Large intestine (tissue), 3 donors: ENCODE results near the gene SPRED2. TPM values are rescaled to one million over a fixed set of nuclear protein-coding genes. Genes with fewer than 3 reads are reported as not detected.

ENCODE experiments used
- DNase-seq, 2 donors: peaks; one replicate each; pipeline versions ENCODE4 v3.0.0 to v3.0.0-alpha.2; 2013
- H3K27ac ChIP-seq: one replicate; pipeline ENCODE4 v1.5.1; 2013; ENCODE audit warnings: low read length
- H3K27me3 ChIP-seq: 2 replicates; pipeline ENCODE4 v1.6.1; 2013; ENCODE audit warnings: low read length; ENCODE audit not compliant: control insufficient read depth, insufficient read depth
- H3K36me3 ChIP-seq: 2 replicates; pipeline ENCODE4 v1.6.1; 2013; ENCODE audit warnings: low read length; ENCODE audit not compliant: control insufficient read depth, insufficient read depth
- H3K4me1 ChIP-seq: one replicate; pipeline ENCODE4 v1.6.1; 2013; ENCODE audit warnings: low read length; ENCODE audit not compliant: control insufficient read depth, insufficient read depth
- H3K4me3 ChIP-seq: one replicate; pipeline ENCODE4 v1.5.1; 2013; ENCODE audit warnings: low read length
- H3K9me3 ChIP-seq: one replicate; pipeline ENCODE4 v1.6.1; 2013; ENCODE audit warnings: mild to moderate bottlenecking, low read depth, low read length, moderate library complexity; ENCODE audit not compliant: control insufficient read depth
- WGBS: methylation state at CpG from one replicate; pipeline ENCODE4 v1.1.5; 2013; ENCODE audit warnings: low lambda C conversion rate; ENCODE audit not compliant: insufficient coverage; 5-methylcytosine and 5-hydroxymethylcytosine counted together
- polyA plus RNA-seq: library from polyadenylated mRNA; unstranded; fragments of 120-200 nt; gene quantifications from one replicate; pipeline ENCODE4 v1.2.1, GENCODE V29; 2013

Gene SPRED2
- polyA plus RNA-seq, 1 donor, result 22.4 TPM

- no peak overlapping the region for H3K27ac ChIP-seq
These were observed 150.6 kb downstream of the SPRED2 start for GRCh38 chr2:65281627-65282351.

GRCh38 chr2:65279756-65280155 lies 152.6 kb downstream of the SPRED2 start:
- no CpG with 5 or more reads among the region's 6 CpGs for WGBS
- Histone ChIP-seq H3K9me3 (no peaks in the 10 kb centered on the region), H3K4me1 (no peaks in the 10 kb centered on the region), H3K36me3 (peaks cover 2% of the 10 kb centered on the region), H3K27me3 (no peaks in the 10 kb centered on the region), H3K4me3 (no peak overlapping the region), H3K27ac (no peak overlapping the region)
- DNase-seq, result no peak

More at GRCh38 chr2:65281627-65282351, 150.6 kb downstream of the SPRED2 start:
- no peak overlapping the region for H3K4me3 ChIP-seq
- no peaks in the 10 kb centered on the region for H3K4me1 ChIP-seq
- H3K36me3 ChIP-seq, result no peaks in the 10 kb centered on the region
- H3K27me3 ChIP-seq, result no peaks in the 10 kb centered on the region
- H3K9me3 ChIP-seq, result no peaks in the 10 kb centered on the region
- 89% methylated on average over 1 of the region's 4 CpGs for WGBS
- peak in 1 of 2 donors; percentile 44 for DNase-seq

- Histone ChIP-seq H3K4me1 (no peaks in the 10 kb centered on the region), H3K9me3 (no peaks in the 10 kb centered on the region), H3K36me3 (peaks cover 2% of the 10 kb centered on the region), H3K27ac (no peak overlapping the region), H3K27me3 (no peaks in the 10 kb centered on the region), H3K4me3 (no peak overlapping the region)
- no CpG with 5 or more reads among the region's 6 CpGs for WGBS
- DNase-seq, result peak in 1 of 2 donors; percentile 30
These were observed 153.8 kb downstream of the SPRED2 start for GRCh38 chr2:65278531-65278981.

- DNase-seq, result no peak
- H3K4me3 ChIP-seq, result no peak overlapping the region
- no peak overlapping the region for H3K27ac ChIP-seq
- H3K4me1 ChIP-seq, result no peaks in the 10 kb centered on the region
- no CpG with 5 or more reads among the region's 5 CpGs for WGBS
- no peaks in the 10 kb centered on the region for H3K27me3 ChIP-seq
- H3K36me3 ChIP-seq, result peaks cover 7% of the 10 kb centered on the region
- no peaks in the 10 kb centered on the region for H3K9me3 ChIP-seq
These were observed 154.5 kb downstream of the SPRED2 start for GRCh38 chr2:65277791-65278483.

GRCh38 chr2:65277118-65277517 lies 155.3 kb downstream of the SPRED2 start:
- Histone ChIP-seq H3K9me3 (no peaks in the 10 kb centered on the region), H3K4me1 (no peaks in the 10 kb centered on the region), H3K4me3 (no peak overlapping the region), H3K36me3 (peaks cover 13% of the 10 kb centered on the region), H3K27me3 (no peaks in the 10 kb centered on the region), H3K27ac (no peak overlapping the region)
- no CpG with 5 or more reads among the region's 3 CpGs for WGBS
- DNase-seq, result no peak

- Histone ChIP-seq H3K27ac (no peak overlapping the region), H3K9me3 (no peaks in the 10 kb centered on the region), H3K36me3 (peaks cover 17% of the 10 kb centered on the region), H3K27me3 (no peaks in the 10 kb centered on the region), H3K4me3 (no peak overlapping the region), H3K4me1 (no peaks in the 10 kb centered on the region)
- no peak for DNase-seq
- WGBS, result 53% methylated on average over 3 of the region's 5 CpGs
These were observed 155.8 kb downstream of the SPRED2 start for GRCh38 chr2:65276609-65277008.

- H3K36me3 ChIP-seq, result peaks cover 22% of the 10 kb centered on the region
- H3K27me3 ChIP-seq, result no peaks in the 10 kb centered on the region
- H3K27ac ChIP-seq, result no peak overlapping the region
- H3K4me1 ChIP-seq, result no peaks in the 10 kb centered on the region
- H3K9me3 ChIP-seq, result no peaks in the 10 kb centered on the region
- DNase-seq, result no peak
- no CpG with 5 or more reads among the region's 4 CpGs for WGBS
- no peak overlapping the region for H3K4me3 ChIP-seq
These were observed 157.1 kb downstream of the SPRED2 start for GRCh38 chr2:65275141-65275915.

GRCh38 chr2:65273344-65273743 lies 159.1 kb downstream of the SPRED2 start:
- H3K27ac ChIP-seq, result no peak overlapping the region
- H3K36me3 ChIP-seq, result peaks cover 31% of the 10 kb centered on the region
- WGBS, result no CpG with 5 or more reads among the region's 8 CpGs
- no peaks in the 10 kb centered on the region for H3K27me3 ChIP-seq
- H3K4me1 ChIP-seq, result no peaks in the 10 kb centered on the region
- no peaks in the 10 kb centered on the region for H3K9me3 ChIP-seq
- H3K4me3 ChIP-seq, result no peak overlapping the region
- DNase-seq, result no peak

- no peaks in the 10 kb centered on the region for H3K4me1 ChIP-seq
- H3K27me3 ChIP-seq, result no peaks in the 10 kb centered on the region
- H3K4me3 ChIP-seq, result no peak overlapping the region
- no peak for DNase-seq
- 20% methylated on average over 1 of the region's 4 CpGs for WGBS
- peaks cover 52% of the 10 kb centered on the region for H3K36me3 ChIP-seq
- no peaks in the 10 kb centered on the region for H3K9me3 ChIP-seq
- no peak overlapping the region for H3K27ac ChIP-seq
These were observed 163.4 kb downstream of the SPRED2 start for GRCh38 chr2:65268957-65269356.

GRCh38 chr2:65267008-65267407 lies 165.4 kb downstream of the SPRED2 start:
- no CpG with 5 or more reads among the region's 1 CpG for WGBS
- no peaks in the 10 kb centered on the region for H3K9me3 ChIP-seq
- H3K4me1 ChIP-seq, result no peaks in the 10 kb centered on the region
- H3K36me3 ChIP-seq, result peaks cover 50% of the 10 kb centered on the region
- no peak for DNase-seq
- no peak overlapping the region for H3K4me3 ChIP-seq
- no peak overlapping the region for H3K27ac ChIP-seq
- H3K27me3 ChIP-seq, result no peaks in the 10 kb centered on the region
